H1 (cell line): ENCODE results near the gene ALG6. TPM values are rescaled to one million over a fixed set of nuclear protein-coding genes. Genes with fewer than 3 reads are reported as not detected.
A peak's percentile ranks its signal among the peaks of the same experiment; 100 is the strongest.

Experiments used
- CTCF ChIA-PET: fragments of 300-600 bp; sonication (Branson Sonifier 250); formaldehyde crosslinking; loops from one replicate; lab custom pipeline; 2021; ENCODE audit not compliant: partially characterized antibody; lab: Charles Lee
- POLR2A ChIA-PET: fragments of 300-600 bp; sonication (Branson Sonifier 250); formaldehyde crosslinking; loops from one replicate; lab custom pipeline; 2021; ENCODE audit warnings: inconsistent platforms; ENCODE audit not compliant: partially characterized antibody; lab: Charles Lee
- DNase-seq, 2 experiments: peaks; one replicate each; pipeline versions ENCODE4 v3.0.0 to v3.0.0-alpha.2; 2010 to 2022; ENCODE audit warnings: low spot score in 2 of 2, low read depth in 1 of 2, mixed read lengths in 1 of 2
- FAIRE-seq: peaks from 2 replicates; lab custom pipeline; 2011; peaks lifted over from hg19 to GRCh38; lab: Jason Lieb, UNC
- H2AFZ ChIP-seq: 2 replicates; pipeline ENCODE4 v1.8.1; 2012; ENCODE audit warnings: low read length, inconsistent platforms
- H2AK5ac ChIP-seq: 2 replicates; pipeline ENCODE4 v1.6.1; 2013; ENCODE audit warnings: low read depth, low read length
- H2BK120ac ChIP-seq: replicated peaks from 2 replicates; pipeline ENCODE3; 2013; ENCODE audit warnings: low read depth, low read length, inconsistent platforms
- H2BK12ac ChIP-seq: 2 replicates; pipeline ENCODE4 v1.6.1; 2013; ENCODE audit warnings: low read depth, low read length
- H2BK15ac ChIP-seq: 2 replicates; pipeline ENCODE4 v1.6.1; 2013; ENCODE audit warnings: low read length
- H2BK20ac ChIP-seq: 2 replicates; pipeline ENCODE4 v1.6.1; 2013; ENCODE audit warnings: low read length
- H2BK5ac ChIP-seq: 2 replicates; pipeline ENCODE4 v1.6.1; 2013; ENCODE audit warnings: low read depth, low read length
- H3K14ac ChIP-seq: 2 replicates; pipeline ENCODE4 v1.6.1; 2013; ENCODE audit warnings: inconsistent platforms; ENCODE audit not compliant: insufficient read length
- H3K18ac ChIP-seq: 2 replicates; pipeline ENCODE4 v1.6.1; 2013; ENCODE audit warnings: low read length; ENCODE audit errors: extremely low read depth
- H3K23ac ChIP-seq: 2 replicates; pipeline ENCODE4 v1.6.1; 2013; ENCODE audit warnings: inconsistent platforms; ENCODE audit not compliant: insufficient read length
- H3K23me2 ChIP-seq: 2 replicates; pipeline ENCODE4 v1.6.1; 2013; ENCODE audit warnings: low read depth, low read length
- H3K27ac ChIP-seq: 2 replicates; pipeline ENCODE4 v1.6.1; 2011; ENCODE audit warnings: low read depth, low read length, inconsistent platforms
- H3K27me3 ChIP-seq, 4 experiments: replicated peaks in 1 of 4; 1 replicate in 1 of 4; 2 replicates in 3 of 4; pipeline versions ENCODE4 v1.6.1 to v1.8.1; 2011 to 2013; ENCODE audit warnings: low read length in 3 of 4, mild to moderate bottlenecking in 3 of 4, inconsistent platforms in 2 of 4, mixed read lengths in 2 of 4, moderate library complexity in 1 of 4; ENCODE audit not compliant: control insufficient read depth in 3 of 4, insufficient read depth in 3 of 4; ENCODE audit errors: extremely low read depth in 1 of 4
- H3K36me3 ChIP-seq, 4 experiments: 2 replicates each; pipeline versions ENCODE4 v1.6.1 to v1.8.1; 2011 to 2013; ENCODE audit warnings: mild to moderate bottlenecking in 4 of 4, low read length in 3 of 4, moderate library complexity in 2 of 4, control low read depth in 1 of 4, inconsistent platforms in 1 of 4; ENCODE audit not compliant: insufficient read depth in 4 of 4, control insufficient read depth in 2 of 4
- H3K4ac ChIP-seq: replicated peaks from 2 replicates; pipeline ENCODE3; 2013; ENCODE audit warnings: low read length, low read depth, mixed read lengths, inconsistent platforms; ENCODE audit not compliant: insufficient read length
- H3K4me1 ChIP-seq, 4 experiments: replicated peaks in 1 of 4; 1 replicate in 1 of 4; 2 replicates in 3 of 4; pipeline versions ENCODE4 v1.6.1 to v1.8.1; 2011 to 2013; ENCODE audit warnings: low read length in 3 of 4, inconsistent platforms in 2 of 4, mixed read lengths in 1 of 4; ENCODE audit not compliant: insufficient read depth in 4 of 4, control insufficient read depth in 3 of 4
- H3K4me2 ChIP-seq, 2 experiments: 2 replicates each; pipeline versions ENCODE4 v1.6.1 to v1.8.1; 2011 to 2013; ENCODE audit warnings: low read depth in 2 of 2, low read length in 2 of 2, control low read depth in 1 of 2, inconsistent platforms in 1 of 2, mild to moderate bottlenecking in 1 of 2; ENCODE audit not compliant: insufficient read depth in 1 of 2
- H3K4me3 ChIP-seq, 4 experiments: fragments of 200-600, 300-600 bp in 1 of 4; sonication (generic), shearing (Covaris generic), sonication (Bioruptor Twin) in 1 of 4; 2 replicates each; pipeline versions ENCODE4 v1.5.1 to v1.8.1; 2011 to 2016; ENCODE audit warnings: low read length in 4 of 4, low read depth in 3 of 4, control low read depth in 2 of 4, inconsistent platforms in 2 of 4, mild to moderate bottlenecking in 2 of 4, mixed read lengths in 1 of 4, moderate library complexity in 1 of 4; ENCODE audit not compliant: insufficient read depth in 2 of 4; ENCODE audit errors: extremely low read depth in 1 of 4
- H3K56ac ChIP-seq: replicated peaks from 2 replicates; pipeline ENCODE3; 2013; ENCODE audit warnings: low read depth, mild to moderate bottlenecking, mixed read lengths, low read length, inconsistent platforms; ENCODE audit not compliant: insufficient read length
- H3K79me1 ChIP-seq: 2 replicates; pipeline ENCODE4 v1.6.1; 2013; ENCODE audit warnings: low read depth, low read length, control low read depth
- H3K79me2 ChIP-seq, 2 experiments: 2 replicates each; pipeline versions ENCODE4 v1.6.1 to v1.8.1; 2012 to 2013; ENCODE audit warnings: low read length in 2 of 2, mild to moderate bottlenecking in 2 of 2, inconsistent platforms in 1 of 2; ENCODE audit not compliant: insufficient read depth in 2 of 2, control insufficient read depth in 1 of 2
- H3K9ac ChIP-seq, 4 experiments: replicated peaks in 1 of 4; 1 replicate in 1 of 4; 2 replicates in 3 of 4; pipeline versions ENCODE4 v1.6.1 to v1.8.1; 2011 to 2013; ENCODE audit warnings: low read depth in 3 of 4, low read length in 3 of 4, control low read depth in 2 of 4, mild to moderate bottlenecking in 2 of 4, moderate library complexity in 2 of 4, inconsistent platforms in 1 of 4; ENCODE audit errors: extremely low read depth in 1 of 4
- H3K9me3 ChIP-seq, 2 experiments: 2 replicates each; pipeline versions ENCODE4 v1.6.1 to v1.8.1; 2012 to 2013; ENCODE audit warnings: mild to moderate bottlenecking in 2 of 2, moderate library complexity in 2 of 2, control low read depth in 1 of 2, inconsistent platforms in 1 of 2, low read depth in 1 of 2, low read length in 1 of 2, mixed read lengths in 1 of 2; ENCODE audit not compliant: insufficient read depth in 2 of 2
- H4K20me1 ChIP-seq, 2 experiments: replicated peaks in 1 of 2; 2 replicates each; pipeline versions ENCODE3 to v1.8.1; 2011 to 2013; ENCODE audit warnings: inconsistent platforms in 2 of 2, low read length in 2 of 2, mild to moderate bottlenecking in 1 of 2; ENCODE audit not compliant: insufficient read depth in 2 of 2, control insufficient read depth in 1 of 2
- H4K5ac ChIP-seq: 2 replicates; pipeline ENCODE4 v1.6.1; 2013; ENCODE audit warnings: low read length, low read depth, mixed read lengths, inconsistent platforms; ENCODE audit not compliant: insufficient read length
- H4K8ac ChIP-seq: 2 replicates; pipeline ENCODE4 v1.8.0; 2013; ENCODE audit warnings: mild to moderate bottlenecking, moderate library complexity, low read length, inconsistent platforms; ENCODE audit not compliant: insufficient read depth; ENCODE audit errors: extremely low read depth
- H4K91ac ChIP-seq: replicated peaks from 2 replicates; pipeline ENCODE3; 2013; ENCODE audit warnings: low read length, mixed read lengths, inconsistent platforms; ENCODE audit not compliant: insufficient read length
- CBX5 ChIP-seq: fragments of 300-800, 300-1000 bp; sonication (generic); IDR thresholded peaks from 2 replicates; pipeline ENCODE4 v1.7.1; 2016; ENCODE audit warnings: antibody characterized with exemption, low read length, low read depth
- HDAC2 ChIP-seq, 2 experiments: fragments of 300-600 bp in 1 of 2; sonication (generic) in 1 of 2; IDR thresholded peaks; 2 replicates each; pipeline ENCODE4 v1.6.1; 2011 to 2012; ENCODE audit warnings: low read depth in 2 of 2, low read length in 2 of 2, mild to moderate bottlenecking in 2 of 2, moderate library complexity in 2 of 2, borderline replicate concordance in 1 of 2, inconsistent platforms in 1 of 2
- POLR2A ChIP-seq, 2 experiments: IDR thresholded peaks; 1 replicate in 1 of 2; 2 replicates in 1 of 2; pipeline ENCODE4 v1.6.1; 2011; ENCODE audit warnings: low read depth in 2 of 2, low read length in 2 of 2, mild to moderate bottlenecking in 2 of 2; ENCODE audit errors: control extremely low read depth in 1 of 2
- RBBP5 ChIP-seq: IDR thresholded peaks from 2 replicates; pipeline ENCODE4 v1.7.1; 2012; ENCODE audit warnings: low read depth, mild to moderate bottlenecking, inconsistent platforms, low read length, moderate library complexity, borderline replicate concordance
- RXRA ChIP-seq: IDR thresholded peaks from 2 replicates; pipeline ENCODE4 v1.6.1; 2011; ENCODE audit warnings: low read depth, mild to moderate bottlenecking, low read length, moderate library complexity; ENCODE audit not compliant: insufficient read depth
- SP4 ChIP-seq: IDR thresholded peaks from 2 replicates; pipeline ENCODE4 v1.6.1; 2012; ENCODE audit warnings: low read length, inconsistent platforms
- TAF1 ChIP-seq: IDR thresholded peaks from 2 replicates; pipeline ENCODE4 v1.6.1; 2011; ENCODE audit warnings: mild to moderate bottlenecking, low read depth, low read length
- TEAD4 ChIP-seq: IDR thresholded peaks from 2 replicates; pipeline ENCODE4 v1.6.1; 2012; ENCODE audit warnings: low read depth, low read length, inconsistent platforms, mixed read lengths
- WGBS, 2 experiments: shearing (Covaris generic) in 1 of 2; methylation state at CpG; one replicate each; pipeline versions ENCODE4 v1.1.6 to v1.1.7; 2013 to 2015; ENCODE audit warnings: low lambda C conversion rate in 2 of 2, mixed read lengths in 2 of 2, inconsistent platforms in 1 of 2, low coverage in 1 of 2, missing lambda C conversion rate in 1 of 2; ENCODE audit not compliant: insufficient replicate concordance in 2 of 2, insufficient coverage in 1 of 2, insufficient read length in 1 of 2; ENCODE audit errors: extremely low coverage in 1 of 2, missing lambda C conversion rate in 1 of 2; 5-methylcytosine and 5-hydroxymethylcytosine counted together
- polyA plus RNA-seq, 7 experiments: library from polyadenylated mRNA; depleted of rRNA in 3 of 7; stranded (reverse) in 5 of 7; unstranded in 2 of 7; fragments of >200 nt in 5 of 7; fragments of 200-250 nt in 2 of 7; gene quantifications; 1 replicate in 5 of 7; 2 replicates in 1 of 7; 4 replicates in 1 of 7; pipeline versions ENCODE4 v1.2.1 to v1.2.3, GENCODE V29; 2011 to 2013; ENCODE audit warnings: missing spikeins in 2 of 7, mixed read lengths in 2 of 7
- total RNA-seq: library from RNA; stranded (reverse); fragmentation: NEBNext Ultra II Directional; extraction: Animal tissue kit (Norgen Biotek cat#: 25700); gene quantifications from 2 replicates; pipeline ENCODE4 v1.2.1, GENCODE V29; 2021
- TF ChIP-seq, protein P1 (sequence below): IDR thresholded peaks from 2 replicates; pipeline ENCODE4 v1.6.1; 2012; ENCODE audit warnings: low read length, inconsistent platforms

The ALG6 gene
- total and polyA plus RNA-seq, 2 of the 8 experiments (the other 6 are each of a cell fraction or from before 2014, with no cell fraction given), result 17.8 to 26.8 TPM

DNA sequence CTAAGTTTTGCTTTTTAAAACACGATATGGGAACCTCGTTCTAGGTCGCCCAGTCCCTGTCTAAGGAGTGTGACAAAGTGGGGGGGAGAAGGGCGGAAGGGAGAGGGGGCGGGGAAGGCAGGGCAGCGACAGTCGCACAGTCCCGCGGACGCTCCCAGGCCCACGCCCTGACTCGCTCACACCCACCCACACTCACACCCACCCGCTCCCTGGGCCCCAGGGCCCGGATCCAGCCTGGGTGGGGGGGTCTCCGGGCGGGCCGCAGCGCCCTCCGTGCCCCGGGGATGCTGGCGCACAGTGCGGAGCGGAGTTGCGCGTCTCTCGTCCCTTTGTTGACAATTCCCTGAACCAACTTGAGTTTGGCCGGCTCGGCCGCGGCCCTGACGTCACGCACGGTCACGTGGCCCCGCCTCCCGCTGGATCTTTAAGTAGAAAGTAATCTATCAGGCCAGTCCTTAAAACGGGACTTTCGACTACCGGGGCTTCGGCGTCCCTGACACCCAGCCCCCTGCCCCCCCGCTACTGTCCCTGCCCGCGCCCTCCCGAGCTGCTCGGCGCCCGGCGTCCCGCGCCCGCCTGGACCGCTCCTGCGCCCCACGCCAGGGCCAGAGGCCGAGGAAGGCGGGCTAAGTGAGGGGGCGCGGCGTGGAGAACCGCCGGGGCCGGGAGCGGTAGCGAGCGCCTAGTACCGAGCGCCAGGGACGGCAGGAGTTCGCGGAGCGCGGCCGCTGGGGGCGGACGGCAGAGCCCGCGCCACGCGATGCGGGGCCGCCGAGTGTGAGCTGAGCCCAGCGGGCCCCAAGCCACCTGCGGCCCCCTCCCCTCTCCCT, 45.1 kb upstream of the ALG6 start, which contains the start of gene FOXD3:
FOXD3 (plus strand) TSS at position 454 of the 830 bp plus-strand sequence. CDS start 492 bp downstream, outside the sequence.
- no peak within 1 kb of the TSS for H4K5ac ChIP-seq
- peaks cover 4 to 23% (median 12%) of the 10 kb centered on the region in 4 experiments for H3K4me1 ChIP-seq
- H4K20me1 ChIP-seq, result peaks cover 0 to 2% of the 10 kb centered on the region in 2 experiments
- no peak within 1 kb of the TSS for H3K14ac ChIP-seq
- H3K79me2 ChIP-seq, result peaks cover 0 to 29% of the 10 kb centered on the region in 2 experiments; a peak in 3 of 4 replicates
- no peaks in the 10 kb centered on the region for H3K79me1 ChIP-seq
- no peak within 1 kb of the TSS for H2BK120ac ChIP-seq
- H3K18ac ChIP-seq, result peak within 1 kb of the TSS; percentile 90
- FAIRE-seq (no peak), DNase-seq (peak in 1 of 2 experiments; percentile 95)
- H3K27me3 ChIP-seq, result peaks cover 3 to 73% (median 40%) of the 10 kb centered on the region in 4 experiments; a peak in 6 of 7 replicates
- peak within 1 kb of the TSS; percentile 40; the same call in 1 of the 2 replicates for H2AK5ac ChIP-seq
- peak within 1 kb of the TSS; percentile 86 to 94 for H3K4me2 ChIP-seq
- peaks cover 48% of the 10 kb centered on the region for H3K23me2 ChIP-seq
- CTCF ChIA-PET, result interaction anchor here (0.7 to 1.7 kb wide), 7 partner anchors 16 to 317 kb away, joined by 3 to 6 read pairs (median 3); partner anchors contain the start of gene ALG6
- 2% methylated on average over 66 of the region's 85 CpGs; no CpG with 5 or more reads in 1 of the 2 experiments for WGBS, 2 experiments
- peak within 1 kb of the TSS; percentile 52 for H4K91ac ChIP-seq
- peak within 1 kb of the TSS; percentile 79; the same call in 1 of the 2 replicates for H3K27ac ChIP-seq
- peak within 1 kb of the TSS; percentile 94 for H2BK12ac ChIP-seq
- no peak within 1 kb of the TSS for H2AFZ ChIP-seq
- POLR2A ChIA-PET, result interaction anchor here (0.8 to 3.1 kb wide), 6 partner anchors 9 to 250 kb away, joined by 3 to 20 read pairs (median 3); partner anchors contain the start of gene ALG6
- H4K8ac ChIP-seq, result peak within 1 kb of the TSS; percentile 75
- no peak within 1 kb of the TSS for H2BK20ac ChIP-seq
- no peaks in the 10 kb centered on the region for H3K9me3 ChIP-seq
- peak within 1 kb of the TSS; percentile 57 to 80 (median 66) for H3K4me3 ChIP-seq
- H2BK5ac ChIP-seq, result peak within 1 kb of the TSS; percentile 98
- H3K9ac ChIP-seq, result peak within 1 kb of the TSS; percentile 42 to 76 (median 60); a peak in 6 of 7 replicates
- H3K36me3 ChIP-seq, result no peaks in the 10 kb centered on the region
- no peak within 1 kb of the TSS for H3K4ac ChIP-seq
- H2BK15ac ChIP-seq, result peak within 1 kb of the TSS; percentile 72; the same call in 1 of the 2 replicates
- H3K23ac ChIP-seq, result no peak within 1 kb of the TSS
- peak within 1 kb of the TSS; percentile 95 for H3K56ac ChIP-seq
- no peak for TF ChIP-seq RXRA
- 0 out of 2 replicates have a peak, but pooled peaks have one; percentile 30 for TF ChIP-seq RBBP5
- no peak for TF ChIP-seq CBX5
- TF ChIP-seq, protein P1, sequence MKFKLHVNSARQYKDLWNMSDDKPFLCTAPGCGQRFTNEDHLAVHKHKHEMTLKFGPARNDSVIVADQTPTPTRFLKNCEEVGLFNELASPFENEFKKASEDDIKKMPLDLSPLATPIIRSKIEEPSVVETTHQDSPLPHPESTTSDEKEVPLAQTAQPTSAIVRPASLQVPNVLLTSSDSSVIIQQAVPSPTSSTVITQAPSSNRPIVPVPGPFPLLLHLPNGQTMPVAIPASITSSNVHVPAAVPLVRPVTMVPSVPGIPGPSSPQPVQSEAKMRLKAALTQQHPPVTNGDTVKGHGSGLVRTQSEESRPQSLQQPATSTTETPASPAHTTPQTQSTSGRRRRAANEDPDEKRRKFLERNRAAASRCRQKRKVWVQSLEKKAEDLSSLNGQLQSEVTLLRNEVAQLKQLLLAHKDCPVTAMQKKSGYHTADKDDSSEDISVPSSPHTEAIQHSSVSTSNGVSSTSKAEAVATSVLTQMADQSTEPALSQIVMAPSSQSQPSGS, result peak; percentile 6; the same call in 1 of the 2 replicates
- peak; percentile 70 for TF ChIP-seq TAF1
- peak; percentile 59; the same call in 1 of the 2 replicates for TF ChIP-seq TEAD4
- TF ChIP-seq SP4, result 0 out of 2 replicates have a peak, but pooled peaks have one; percentile 58
- TF ChIP-seq POLR2A (IDR thresholded peaks at IDR 0.05; ENCODE audit: control extremely low read depth in 1 of 2, low read depth in 2 of 2, low read length in 2 of 2), result peak in 1 of 2 experiments; percentile 78; a peak in 2 of 3 replicates
- no peak for TF ChIP-seq HDAC2 (IDR thresholded peaks at IDR 0.05; ENCODE audit: borderline replicate concordance in 1 of 2, low read depth in 2 of 2, low read length in 2 of 2)
